NCI-H774 (cell line): Measurements from ENCODE around the gene PRKAG2.
A peak's percentile ranks its signal among the peaks of the same experiment; 100 is the strongest.
"Not testable (repeated sequence)": the region's sequence is repeated elsewhere in the genome, so short reads cannot be mapped to it uniquely, and the experiment has no call there.

ENCODE experiments used
- DNase-seq: peaks from one replicate; lab custom pipeline; 2025; lab: John Stamatoyannopoulos, UW

The PRKAG2 gene

GRCh38 chr7:151586531-151587260 lies 290.2 kb downstream of the PRKAG2 start:
- DNase-seq, result no peak

DNA sequence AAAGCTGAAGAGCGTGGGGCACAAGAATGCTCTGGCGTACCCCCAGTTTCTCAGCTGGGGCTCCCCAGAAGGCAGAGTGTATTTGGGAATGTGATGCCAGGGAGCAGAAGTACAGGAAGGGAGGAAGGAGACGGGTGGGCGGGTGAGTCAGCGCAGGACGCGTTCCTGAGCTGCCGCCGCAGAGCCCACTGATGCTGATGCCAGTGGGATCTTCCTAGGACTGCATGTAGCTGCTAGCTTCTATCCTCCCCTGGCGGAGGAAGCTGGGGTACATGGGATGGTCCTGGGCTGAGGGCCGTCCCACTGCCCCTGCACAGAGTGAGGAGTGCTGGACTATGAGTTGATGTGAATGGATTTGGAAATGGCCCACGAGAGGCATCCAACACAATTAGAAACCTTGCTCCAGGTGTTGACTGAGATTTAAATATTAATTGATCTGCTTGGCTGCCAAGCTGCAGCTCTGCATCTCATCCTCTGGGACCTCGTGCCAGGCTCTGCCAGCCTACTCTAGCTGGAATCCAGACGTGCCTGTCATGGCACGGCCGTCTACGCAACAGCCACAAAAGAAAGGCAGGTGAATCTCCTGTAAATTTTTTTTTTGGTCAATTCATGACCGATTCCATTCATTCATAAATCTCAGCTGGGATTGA lies 291.0 kb downstream of the PRKAG2 start:
- DNase-seq, result no peak

- no peak for DNase-seq
Measured at GRCh38 chr7:151581741-151582140, 295.2 kb downstream of the PRKAG2 start.

GRCh38 chr7:151579644-151580043 lies 297.3 kb downstream of the PRKAG2 start:
- DNase-seq, result no peak

DNA sequence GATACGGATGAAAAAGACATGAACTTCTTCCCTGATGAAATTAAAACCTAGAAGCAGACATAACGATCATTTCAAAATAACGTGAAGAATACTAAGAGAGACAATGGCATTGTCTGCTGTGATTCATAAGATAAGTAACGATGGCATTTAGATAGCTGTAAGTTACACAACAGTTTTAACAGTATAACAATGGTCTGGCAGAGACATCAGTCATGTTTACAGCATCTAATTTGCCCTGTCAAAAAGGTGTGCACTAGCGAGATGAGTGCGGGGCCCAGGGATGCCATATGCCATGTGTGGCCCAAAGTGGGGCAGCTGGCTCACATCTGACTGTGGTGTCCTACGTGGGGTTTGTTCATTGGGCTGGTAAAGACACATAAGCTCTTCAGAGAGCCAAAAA lies 301.5 kb downstream of the PRKAG2 start:
- no peak for DNase-seq

DNA sequence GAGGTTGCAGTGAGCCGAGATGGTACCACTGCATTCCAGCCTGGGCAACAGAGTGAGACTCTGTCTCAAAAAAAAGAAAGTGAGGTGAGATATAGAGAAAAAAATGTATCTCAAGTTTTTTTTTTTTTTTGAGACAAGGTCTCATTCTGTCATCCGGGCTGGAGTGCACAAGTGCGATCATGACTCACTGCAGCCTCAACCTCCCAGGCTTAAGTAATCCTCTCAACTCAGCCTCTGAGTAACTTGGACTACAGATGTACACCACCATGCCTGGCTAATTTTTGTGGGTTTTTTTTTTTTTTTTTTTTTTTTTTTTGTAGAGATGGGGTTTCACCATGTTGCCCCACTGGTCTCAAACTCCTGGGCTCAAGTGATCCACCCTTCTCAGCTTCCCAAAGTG lies 303.9 kb downstream of the PRKAG2 start:
- DNase-seq, result not testable (repeated sequence)

- no peak for DNase-seq
Measured at GRCh38 chr7:151572136-151572535, 304.8 kb downstream of the PRKAG2 start.

GRCh38 chr7:151571471-151571870 lies 305.4 kb downstream of the PRKAG2 start:
- DNase-seq, result no peak

- DNase-seq, result no peak
Measured at GRCh38 chr7:151570366-151570915, 306.5 kb downstream of the PRKAG2 start.

- DNase-seq, result no peak
Measured at GRCh38 chr7:151568956-151569940, 307.7 kb downstream of the PRKAG2 start.

DNA sequence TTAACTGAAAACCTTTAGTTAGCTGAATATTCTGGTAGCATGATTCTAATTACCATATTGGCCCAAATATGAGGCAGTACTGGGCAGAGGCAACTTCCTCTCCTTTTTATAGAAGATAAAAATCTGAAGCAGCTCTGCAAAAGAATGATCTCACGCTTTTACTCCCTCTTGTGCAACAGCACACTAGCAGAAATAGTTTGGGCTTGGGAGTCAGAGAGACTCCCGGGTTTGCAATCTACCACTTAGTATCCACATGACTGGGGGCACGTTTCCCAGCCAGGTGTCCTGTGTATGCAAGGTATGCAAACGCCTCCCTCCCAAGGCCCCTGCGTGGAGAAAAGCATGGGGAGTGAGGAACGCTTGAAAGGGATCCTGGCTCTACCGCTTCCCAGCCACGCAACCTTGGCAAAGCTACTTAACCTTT lies 310.0 kb downstream of the PRKAG2 start:
- DNase-seq, result no peak

DNA sequence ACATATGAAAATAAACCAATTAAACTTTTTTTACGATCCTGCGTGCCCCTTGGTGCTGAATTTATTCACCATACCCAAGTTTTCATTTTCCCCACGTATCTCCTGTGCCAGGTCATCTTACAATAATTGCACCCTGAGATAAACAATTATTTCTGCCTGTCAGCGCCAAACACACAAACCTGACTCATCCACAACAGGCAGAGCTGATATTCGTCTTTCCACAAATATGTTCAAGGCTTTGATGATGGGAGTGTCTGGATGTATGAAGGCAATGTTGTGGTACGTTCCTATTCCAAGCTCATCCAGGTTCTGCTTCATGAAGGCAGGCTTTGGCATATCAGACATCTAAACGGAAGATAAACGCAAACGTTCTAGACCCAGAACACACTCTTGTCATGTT lies 311.4 kb downstream of the PRKAG2 start:
- no peak for DNase-seq

- DNase-seq, result no peak
Measured at GRCh38 chr7:151560243-151560642, 316.7 kb downstream of the PRKAG2 start.

DNA sequence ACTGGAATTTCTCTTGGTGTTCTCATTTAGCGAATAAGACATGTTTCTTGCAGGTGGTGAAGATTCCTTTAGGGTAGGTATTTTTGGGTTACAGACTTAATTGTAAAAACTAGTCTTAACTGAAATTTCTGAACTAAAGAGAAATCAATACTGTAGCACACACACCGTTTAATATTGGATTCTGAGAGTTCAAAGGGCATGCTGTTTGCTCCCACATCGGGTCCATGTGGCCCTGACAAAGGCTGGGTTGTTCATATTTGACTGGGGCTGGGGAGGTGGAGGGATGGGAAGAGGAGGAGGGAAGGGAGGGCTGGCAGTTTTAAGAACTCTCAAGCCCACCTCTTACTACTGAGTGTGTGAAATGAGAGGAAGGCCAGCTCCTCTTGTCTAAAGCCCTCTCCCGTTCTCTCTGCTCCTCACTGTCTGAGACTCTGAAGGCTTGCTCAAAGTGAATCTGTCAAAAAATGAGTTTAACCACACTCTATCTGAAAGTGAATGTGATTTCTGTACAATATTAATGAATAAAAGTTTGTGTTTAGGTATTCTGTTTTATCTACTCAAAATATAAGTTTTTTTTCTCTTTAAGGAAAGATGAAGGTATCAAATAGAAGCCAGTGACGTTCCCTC lies 317.2 kb downstream of the PRKAG2 start:
- DNase-seq, result no peak

GRCh38 chr7:151558575-151558974 lies 318.3 kb downstream of the PRKAG2 start:
- DNase-seq, result no peak

DNA sequence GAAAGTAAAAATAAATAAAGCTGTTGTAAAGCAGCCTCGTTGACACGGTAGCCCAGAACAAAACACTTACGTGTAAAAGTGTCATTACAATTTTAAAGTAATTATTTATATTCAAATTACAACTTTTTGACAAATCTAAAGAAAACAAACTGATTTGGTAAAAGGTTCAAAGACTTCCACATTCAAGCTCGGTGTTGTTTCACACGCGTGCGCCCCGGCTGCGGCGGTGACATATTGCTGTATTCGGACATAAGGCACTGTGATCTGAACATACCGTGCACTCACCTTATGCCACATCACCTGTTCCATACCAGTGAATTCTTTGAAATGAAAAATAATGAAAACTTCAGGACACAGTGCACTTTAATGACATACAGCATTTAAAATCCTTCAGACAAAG lies 320.3 kb downstream of the PRKAG2 start:
- no peak for DNase-seq

GRCh38 chr7:151553356-151553755 lies 323.6 kb downstream of the PRKAG2 start:
- DNase-seq, result no peak

DNA sequence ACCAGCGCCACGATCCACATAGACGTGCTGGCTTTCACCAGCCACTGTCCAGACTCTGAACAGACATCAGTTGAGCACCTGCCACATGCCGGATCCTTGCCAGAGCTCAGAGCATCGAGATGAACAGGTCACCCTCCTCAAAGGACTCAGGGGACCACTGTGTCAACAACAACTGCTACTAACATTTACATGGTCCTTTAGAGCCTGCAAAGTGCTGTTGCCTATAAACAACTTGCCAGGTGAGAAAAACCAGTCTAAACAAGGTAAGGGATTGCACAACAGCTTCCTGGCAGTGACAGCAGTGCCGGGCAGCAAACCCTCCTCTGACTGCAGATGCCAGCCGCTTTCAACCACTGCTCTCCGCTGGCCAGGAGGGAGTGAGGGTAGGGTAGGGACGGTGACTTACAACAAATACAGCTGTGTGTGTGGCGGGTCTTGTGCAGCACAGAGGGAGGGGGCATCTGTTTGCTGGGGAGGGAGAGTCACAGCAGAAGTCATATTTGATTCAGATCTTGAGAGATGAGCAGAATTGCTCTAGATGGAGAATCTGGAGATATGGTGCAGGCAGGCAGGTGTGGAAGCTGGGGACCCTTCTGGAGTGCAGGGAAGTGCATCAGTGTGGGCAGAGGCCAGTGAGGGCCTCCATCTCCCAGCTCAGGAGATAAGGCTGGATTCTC lies 324.4 kb downstream of the PRKAG2 start:
- peak; percentile 42 for DNase-seq

DNA sequence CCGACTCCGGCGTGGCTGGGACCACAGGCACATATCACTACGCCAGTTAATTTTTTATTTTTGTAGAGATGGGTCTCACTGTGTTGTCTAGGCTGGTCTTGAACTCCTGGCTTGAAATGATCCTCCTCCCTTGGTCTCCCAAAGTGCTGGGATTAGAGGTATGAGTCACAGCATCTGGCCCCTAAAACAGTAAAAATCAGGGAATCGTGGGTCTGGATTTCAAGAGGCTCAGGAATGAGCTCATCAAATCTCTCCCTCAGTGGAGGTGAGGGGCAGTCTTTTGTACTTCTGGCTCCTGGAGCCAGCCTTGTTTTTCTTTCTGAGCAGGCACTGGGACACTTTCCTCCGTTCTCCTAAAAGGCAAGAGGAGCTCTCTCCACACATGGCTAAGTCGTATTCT lies 325.1 kb downstream of the PRKAG2 start:
- DNase-seq, result no peak

GRCh38 chr7:151550656-151551286 lies 326.1 kb downstream of the PRKAG2 start:
- DNase-seq, result no peak

DNA sequence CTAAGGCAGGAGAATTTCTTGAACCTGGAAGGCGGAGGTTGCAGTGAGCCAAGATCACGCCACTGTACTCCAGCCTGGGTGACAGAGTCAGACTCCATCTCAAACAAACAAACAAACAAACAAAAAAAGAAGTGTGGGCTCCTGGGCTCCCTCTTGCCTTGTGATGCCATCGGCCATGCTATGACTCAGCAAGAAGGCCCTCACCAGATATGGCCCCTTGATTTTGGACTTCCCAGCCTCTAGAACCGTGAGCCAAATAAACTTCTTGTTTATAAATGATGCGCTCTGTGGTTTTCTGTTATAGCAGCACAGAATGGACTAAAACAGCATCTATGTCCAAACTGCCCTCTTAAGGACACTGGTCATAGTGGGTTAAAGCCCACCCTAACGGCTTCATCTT lies 327.3 kb downstream of the PRKAG2 start:
- no peak for DNase-seq
